OCI-LY3 (cell line): ENCODE results near the gene USP32.
"Not testable (repeated sequence)": the region's sequence is repeated elsewhere in the genome, so short reads cannot be mapped to it uniquely, and the experiment has no call there.

Experiments used
- H2AFZ ChIP-seq: fragments of 200-600, 300-600 bp; shearing (Covaris generic); 2 replicates; pipeline ENCODE4 v1.6.0; 2014; ENCODE audit warnings: antibody characterized with exemption, low read depth, low read length
- H3K27ac ChIP-seq: fragments of 200-600, 300-600 bp; sonication (generic); 2 replicates; pipeline ENCODE4 v1.5.1; 2014; ENCODE audit warnings: mild to moderate bottlenecking, low read length, moderate library complexity, mixed read lengths
- H3K27me3 ChIP-seq: fragments of 200-600, 300-600 bp; sonication (generic); 2 replicates; pipeline ENCODE4 v1.6.1; 2014; ENCODE audit warnings: low read depth, low read length, mixed read lengths
- H3K36me3 ChIP-seq: fragments of 200-600, 300-600 bp; sonication (generic); replicated peaks from 2 replicates; pipeline ENCODE3; 2014; ENCODE audit warnings: low read depth, low read length, mixed read lengths
- H3K4me1 ChIP-seq: fragments of 300-600, 200-600 bp; sonication (generic); 2 replicates; pipeline ENCODE4 v1.6.1; 2014; ENCODE audit warnings: low read length, mixed read lengths
- H3K4me2 ChIP-seq: fragments of 200-600, 300-600 bp; sonication (generic); 2 replicates; pipeline ENCODE4 v1.6.1; 2014; ENCODE audit warnings: low read length, mixed read lengths
- H3K4me3 ChIP-seq: fragments of 300-600, 200-600 bp; sonication (generic); 2 replicates; pipeline ENCODE4 v1.5.1; 2014; ENCODE audit warnings: antibody characterized with exemption, mild to moderate bottlenecking, low read length, moderate library complexity
- H3K79me2 ChIP-seq: fragments of 300-600, 200-600 bp; shearing (Covaris generic); 2 replicates; pipeline ENCODE4 v1.6.1; 2014; ENCODE audit warnings: mild to moderate bottlenecking, low read length, mixed read lengths
- H3K9ac ChIP-seq: fragments of 300-600, 200-600 bp; shearing (Covaris generic); 2 replicates; pipeline ENCODE4 v1.6.0; 2014; ENCODE audit warnings: mild to moderate bottlenecking, low read length, moderate library complexity
- H3K9me3 ChIP-seq: fragments of 200-600, 300-600 bp; shearing (Covaris generic); 2 replicates; pipeline ENCODE4 v1.6.1; 2014; ENCODE audit warnings: low read length, mixed read lengths; ENCODE audit not compliant: insufficient read depth
- H4K20me1 ChIP-seq: fragments of 200-600, 300-600 bp; sonication (generic); 2 replicates; pipeline ENCODE4 v1.6.1; 2016; ENCODE audit warnings: low read length, mixed read lengths; ENCODE audit not compliant: insufficient read depth
- EZH2phosphoT487 ChIP-seq: fragments of 200-600 bp; shearing (Covaris generic); IDR thresholded peaks from 2 replicates; pipeline ENCODE4 v1.6.1; 2018; ENCODE audit warnings: antibody characterized with exemption, mixed run types, low read depth
- TF ChIP-seq, protein P1 (sequence below): fragments of 200-600, 300-600 bp; sonication (generic); IDR thresholded peaks from 2 replicates; pipeline ENCODE4 v1.5.1; 2014; ENCODE audit warnings: antibody characterized with exemption, low read length, low read depth

USP32 gene

GRCh38 chr17:60315650-60316049 lies 76.3 kb downstream of the USP32 start:
- Histone ChIP-seq H3K27me3 (no peaks in the 10 kb centered on the region), H3K4me2 (no peak overlapping the region), H4K20me1 (peaks cover under 1% of the 10 kb centered on the region; the same call in 1 of the 2 replicates), H3K79me2 (peaks cover 9% of the 10 kb centered on the region), H3K4me1 (peaks cover 10% of the 10 kb centered on the region), H3K36me3 (no peaks in the 10 kb centered on the region), H3K9me3 (no peaks in the 10 kb centered on the region), H3K4me3 (no peak overlapping the region), H3K27ac (no peak overlapping the region), H3K9ac (no peak overlapping the region), H2AFZ (no peak overlapping the region)
- TF ChIP-seq EZH2phosphoT487: no peak
- TF ChIP-seq, protein P1, sequence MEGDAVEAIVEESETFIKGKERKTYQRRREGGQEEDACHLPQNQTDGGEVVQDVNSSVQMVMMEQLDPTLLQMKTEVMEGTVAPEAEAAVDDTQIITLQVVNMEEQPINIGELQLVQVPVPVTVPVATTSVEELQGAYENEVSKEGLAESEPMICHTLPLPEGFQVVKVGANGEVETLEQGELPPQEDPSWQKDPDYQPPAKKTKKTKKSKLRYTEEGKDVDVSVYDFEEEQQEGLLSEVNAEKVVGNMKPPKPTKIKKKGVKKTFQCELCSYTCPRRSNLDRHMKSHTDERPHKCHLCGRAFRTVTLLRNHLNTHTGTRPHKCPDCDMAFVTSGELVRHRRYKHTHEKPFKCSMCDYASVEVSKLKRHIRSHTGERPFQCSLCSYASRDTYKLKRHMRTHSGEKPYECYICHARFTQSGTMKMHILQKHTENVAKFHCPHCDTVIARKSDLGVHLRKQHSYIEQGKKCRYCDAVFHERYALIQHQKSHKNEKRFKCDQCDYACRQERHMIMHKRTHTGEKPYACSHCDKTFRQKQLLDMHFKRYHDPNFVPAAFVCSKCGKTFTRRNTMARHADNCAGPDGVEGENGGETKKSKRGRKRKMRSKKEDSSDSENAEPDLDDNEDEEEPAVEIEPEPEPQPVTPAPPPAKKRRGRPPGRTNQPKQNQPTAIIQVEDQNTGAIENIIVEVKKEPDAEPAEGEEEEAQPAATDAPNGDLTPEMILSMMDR: peak; percentile 14; the same call in 1 of the 2 replicates

GRCh38 chr17:60314900-60315299 lies 77.0 kb downstream of the USP32 start:
- not testable (repeated sequence) for H3K27ac ChIP-seq, H3K9me3 ChIP-seq, H3K79me2 ChIP-seq, H3K9ac ChIP-seq, H3K4me3 ChIP-seq, H3K4me2 ChIP-seq, H4K20me1 ChIP-seq, H3K4me1 ChIP-seq, H3K36me3 ChIP-seq, H2AFZ ChIP-seq, H3K27me3 ChIP-seq

- Histone ChIP-seq H3K27me3 (no peaks in the 10 kb centered on the region), H3K4me1 (peaks cover 10% of the 10 kb centered on the region), H3K79me2 (0 out of 2 replicates have a peak, but pooled peaks cover 5% of the 10 kb centered on the region), H3K27ac (no peak overlapping the region), H3K4me3 (no peak overlapping the region), H2AFZ (no peak overlapping the region), H3K4me2 (no peak overlapping the region), H3K9ac (no peak overlapping the region), H3K9me3 (no peaks in the 10 kb centered on the region), H4K20me1 (no peaks in the 10 kb centered on the region), H3K36me3 (no peaks in the 10 kb centered on the region)
- no peak for TF ChIP-seq EZH2phosphoT487
- TF ChIP-seq, protein P1: no peak
Measured at GRCh38 chr17:60314423-60314822, 77.5 kb downstream of the USP32 start.

GRCh38 chr17:60311936-60312335 lies 80.0 kb downstream of the USP32 start:
- TF ChIP-seq, protein P1: no peak
- no peak for TF ChIP-seq EZH2phosphoT487
- 0 out of 2 replicates have a peak, but pooled peaks cover 5% of the 10 kb centered on the region for H3K79me2 ChIP-seq
- no peaks in the 10 kb centered on the region for H3K27me3 ChIP-seq

GRCh38 chr17:60311186-60311585 lies 80.7 kb downstream of the USP32 start:
- Histone ChIP-seq H3K79me2 (0 out of 2 replicates have a peak, but pooled peaks cover 5% of the 10 kb centered on the region), H3K27ac (no peak overlapping the region), H3K27me3 (no peaks in the 10 kb centered on the region), H3K9ac (no peak overlapping the region), H3K36me3 (no peaks in the 10 kb centered on the region), H2AFZ (no peak overlapping the region), H3K4me2 (no peak overlapping the region), H3K9me3 (no peaks in the 10 kb centered on the region), H4K20me1 (no peaks in the 10 kb centered on the region), H3K4me3 (no peak overlapping the region), H3K4me1 (peaks cover 10% of the 10 kb centered on the region)
- TF ChIP-seq, protein P1: no peak
- no peak for TF ChIP-seq EZH2phosphoT487

More at GRCh38 chr17:60311936-60312335, 80.0 kb downstream of the USP32 start:
- Histone ChIP-seq H3K4me2 (no peak overlapping the region), H3K36me3 (no peaks in the 10 kb centered on the region), H3K4me3 (no peak overlapping the region), H4K20me1 (no peaks in the 10 kb centered on the region), H3K9ac (no peak overlapping the region), H2AFZ (no peak overlapping the region), H3K27ac (no peak overlapping the region), H3K4me1 (peaks cover 10% of the 10 kb centered on the region), H3K9me3 (no peaks in the 10 kb centered on the region)
